Measurements from ENCODE around the gene PPAN.
A peak's percentile ranks its signal among the peaks of the same experiment; 100 is the strongest.

The PPAN gene

DNA sequence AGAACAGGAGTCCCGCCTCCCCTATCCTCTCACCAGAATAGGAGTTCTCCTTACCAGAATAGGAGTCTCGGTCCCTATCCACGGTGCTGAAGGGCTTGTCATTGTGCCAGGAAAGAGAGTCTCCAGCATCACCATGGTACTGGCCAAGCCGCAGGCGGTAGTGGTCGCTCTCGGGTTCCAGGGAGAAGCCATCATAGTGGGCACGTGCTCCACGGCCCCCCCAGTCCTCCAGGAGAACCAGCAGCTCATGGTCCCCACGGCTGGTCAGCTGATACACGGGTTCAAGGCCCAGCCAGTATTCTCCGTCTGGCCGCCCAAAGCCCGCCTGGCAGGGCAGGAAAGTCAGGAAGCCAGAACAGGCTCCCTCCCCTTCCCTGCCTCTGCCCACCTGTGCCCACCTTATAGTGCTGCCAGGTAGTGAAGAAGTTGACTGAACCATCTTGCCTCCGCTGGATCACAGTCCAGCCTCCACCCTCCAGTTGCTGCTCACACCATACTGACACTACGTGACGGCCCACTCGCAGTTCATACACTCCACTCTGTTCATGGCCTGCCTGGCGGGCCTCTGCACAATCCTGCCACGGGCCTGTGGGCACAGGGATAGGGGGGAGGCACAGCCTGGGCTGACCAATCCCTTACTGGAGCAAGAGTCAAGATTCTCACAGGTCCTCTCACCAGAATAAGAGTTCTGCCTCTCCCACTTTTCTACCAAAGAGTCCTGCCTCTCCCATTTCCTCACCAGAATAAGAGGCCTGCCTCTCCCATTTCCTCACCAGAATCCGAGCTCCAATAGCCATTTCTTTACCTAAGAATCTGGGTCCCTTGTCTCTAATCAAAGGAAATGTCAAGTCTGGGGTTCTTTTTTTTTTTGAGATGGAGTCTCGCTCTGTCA, 12.6 kb upstream of the PPAN start:
- no peak for DNase-seq

DNA sequence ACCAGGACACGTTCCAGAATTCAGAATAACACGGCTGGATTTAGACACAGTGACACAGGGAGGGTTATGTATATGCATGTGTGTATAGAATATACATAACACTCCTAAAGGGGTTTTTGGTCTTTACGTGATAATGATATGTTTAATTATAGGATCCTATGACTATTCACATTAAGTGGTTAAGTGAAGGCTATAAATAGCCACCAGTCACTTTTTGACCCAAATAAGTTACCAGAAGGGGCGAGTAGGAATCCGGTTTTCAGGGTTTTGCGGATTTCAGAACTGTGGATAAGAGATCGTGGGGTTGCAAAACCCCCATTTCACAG, 10.6 kb upstream of the PPAN start:
- no peak for DNase-seq

DNA sequence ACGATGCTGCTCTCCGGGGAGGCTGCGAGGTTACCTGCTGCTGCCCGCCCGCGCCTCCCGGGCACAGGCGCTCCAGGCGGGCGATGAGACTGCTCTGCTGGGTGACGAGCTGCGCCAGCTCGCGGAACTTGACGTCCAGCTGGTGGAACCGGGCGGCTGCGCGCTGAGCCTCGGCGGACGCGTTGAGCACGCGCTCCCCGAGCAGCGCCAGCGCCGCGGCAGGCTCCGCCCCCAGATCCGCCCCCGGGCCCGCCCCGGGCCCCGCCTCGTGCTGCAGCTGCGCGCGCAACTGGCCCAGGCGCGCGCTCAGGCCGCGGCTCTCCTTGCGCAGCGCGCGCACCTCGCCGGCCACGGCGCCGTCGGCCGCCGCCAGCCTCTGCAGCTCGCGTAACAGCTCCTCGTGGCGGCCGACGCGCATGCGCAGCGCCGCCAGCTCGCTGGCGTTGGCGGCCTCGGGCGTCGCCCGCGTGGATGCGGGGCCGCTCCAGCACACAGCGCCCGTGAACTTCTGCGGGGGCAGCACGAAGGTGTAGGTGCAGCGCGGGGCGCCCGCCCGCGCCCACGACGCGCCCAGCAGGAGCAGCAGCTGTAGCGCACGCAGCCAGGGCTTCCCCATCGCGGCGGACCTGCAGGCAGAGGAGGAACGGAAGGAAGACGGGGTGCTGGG, 10.1 kb upstream of the PPAN start:
- peak; percentile 88 for DNase-seq

GRCh38 chr19:10096615-10096963, 9.6 kb upstream of the PPAN start:
- DNase-seq, result peak; percentile 12

DNA sequence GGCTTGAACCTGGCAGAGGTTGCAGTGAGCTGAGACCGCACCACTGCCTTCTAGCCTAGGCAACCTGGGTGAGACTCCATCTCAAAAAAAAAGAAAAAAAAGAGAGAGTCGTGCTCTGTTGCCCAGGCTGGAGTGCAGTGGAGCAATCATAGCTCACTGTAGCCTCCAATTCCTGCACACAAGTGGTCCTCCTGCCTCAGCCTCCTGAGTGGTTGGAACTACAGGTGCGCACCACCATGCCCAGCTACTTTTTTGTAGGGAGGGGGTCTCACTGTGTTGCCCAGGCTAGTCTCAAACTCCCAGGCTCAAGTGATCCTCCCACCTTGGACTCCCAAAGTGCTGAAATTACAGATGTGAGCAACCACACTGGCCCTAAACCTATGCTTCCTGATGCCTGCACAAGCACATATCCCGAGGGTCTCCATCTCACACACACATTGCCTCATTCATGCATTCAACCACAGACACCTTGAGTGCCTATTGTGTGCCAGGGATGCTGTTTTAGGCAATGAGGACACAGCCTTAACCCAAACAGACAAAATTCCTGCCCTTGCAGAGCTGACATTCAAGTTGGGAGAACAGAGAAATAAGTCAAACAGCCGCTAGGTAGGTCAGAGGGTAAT, 5.9 kb upstream of the PPAN start:
- no peak for DNase-seq

DNA sequence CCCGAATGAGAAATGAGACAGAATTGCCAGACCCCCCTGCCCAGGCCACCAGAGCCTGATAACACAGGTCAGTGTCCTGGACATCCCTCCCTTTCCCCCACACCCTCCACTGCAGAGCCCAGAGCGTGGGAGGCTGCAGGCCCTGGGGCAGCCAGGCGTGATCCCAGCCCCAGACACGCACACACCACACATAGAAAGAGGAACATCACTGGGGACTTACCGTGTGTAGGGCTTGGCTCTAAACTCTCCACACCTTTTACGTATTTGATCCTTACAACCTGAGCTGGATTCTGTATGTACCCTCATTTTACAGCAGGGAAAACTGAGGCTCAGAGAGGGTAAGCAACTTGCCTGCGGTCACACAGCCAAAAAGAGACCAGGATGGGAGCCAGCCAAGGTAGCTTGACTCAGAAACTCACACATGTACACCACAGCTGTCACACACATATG, 3.4 kb upstream of the PPAN start:
- no peak for DNase-seq

DNA sequence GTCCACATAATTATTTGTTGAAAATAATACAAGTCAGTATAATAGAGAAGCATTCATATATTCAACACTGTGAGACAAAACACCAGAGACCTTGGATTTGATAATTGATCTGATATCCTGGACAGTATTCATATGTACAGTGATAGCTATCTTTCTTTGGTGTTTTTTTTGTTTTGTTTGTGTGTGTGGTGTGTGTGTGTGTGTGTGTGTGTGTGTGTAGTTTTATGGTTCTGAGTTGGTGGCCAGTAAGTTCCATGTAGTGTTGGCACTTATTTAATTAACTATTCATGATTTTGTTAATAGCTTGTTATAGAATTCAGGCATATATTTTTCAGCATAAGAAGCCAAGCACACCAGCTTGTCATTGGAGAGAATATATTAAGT, 2.0 kb upstream of the PPAN start:
- DNase-seq, result no peak

- no peak for DNase-seq
These were observed 1.3 kb upstream of the PPAN start for GRCh38 chr19:10104665-10105508.

DNA sequence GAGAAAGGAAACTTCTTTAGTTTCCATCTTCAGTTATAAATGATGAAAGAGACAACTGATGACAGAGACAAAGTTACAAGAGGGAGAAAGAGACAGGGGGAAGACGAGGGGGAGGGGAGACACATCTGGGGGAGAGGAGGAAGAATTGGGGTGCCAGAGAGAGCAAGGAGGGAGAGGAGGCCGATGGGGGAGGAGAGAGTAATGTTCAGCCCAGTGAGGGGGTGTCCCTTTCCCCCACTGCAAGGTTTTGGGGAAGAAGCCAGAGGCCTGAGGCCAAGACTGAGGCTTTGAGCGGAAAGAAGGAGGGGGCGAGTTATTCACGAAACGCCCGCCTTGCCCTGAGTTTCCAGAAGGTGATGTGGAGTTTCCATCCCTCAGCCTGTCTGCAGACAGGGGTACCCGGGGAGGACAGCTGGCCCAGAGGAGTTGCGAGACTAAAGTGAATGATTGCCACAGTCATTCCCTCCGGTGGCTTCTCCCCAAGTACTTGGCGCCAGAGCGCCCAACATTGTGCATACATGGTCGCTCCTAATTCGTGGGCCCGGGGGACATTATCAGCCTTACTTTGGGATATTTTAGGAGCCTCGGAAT, 558 bp upstream of the PPAN start:
- DNase-seq, result no peak

DNA sequence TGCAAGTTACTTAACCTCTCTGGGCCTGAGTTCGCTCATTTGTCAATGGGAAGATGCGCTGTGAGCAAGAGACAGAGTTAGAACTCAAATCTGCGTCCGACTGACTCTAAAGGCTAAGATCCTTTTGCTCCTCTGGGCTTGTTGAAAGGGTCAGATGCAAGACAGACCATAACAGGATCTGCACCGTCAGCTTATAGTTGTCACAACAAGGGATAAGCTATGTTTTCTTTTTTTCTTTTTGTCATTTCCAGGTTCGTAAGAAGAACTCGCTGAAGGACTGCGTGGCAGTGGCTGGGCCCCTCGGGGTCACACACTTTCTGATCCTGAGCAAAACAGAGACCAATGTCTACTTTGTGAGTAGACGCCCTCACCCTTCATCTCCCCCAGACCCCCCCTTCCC, 1.1 kb downstream of the PPAN start:
- DNase-seq, result no peak

- DNase-seq, result no peak
These were observed 1.7 kb downstream of the PPAN start for GRCh38 chr19:10107817-10108367.

- no peak for DNase-seq
These were observed 3.4 kb downstream of the PPAN start for GRCh38 chr19:10109528-10109927.

GRCh38 chr19:10110076-10110971, 4.2 kb downstream of the PPAN start:
- DNase-seq, result no peak

DNA sequence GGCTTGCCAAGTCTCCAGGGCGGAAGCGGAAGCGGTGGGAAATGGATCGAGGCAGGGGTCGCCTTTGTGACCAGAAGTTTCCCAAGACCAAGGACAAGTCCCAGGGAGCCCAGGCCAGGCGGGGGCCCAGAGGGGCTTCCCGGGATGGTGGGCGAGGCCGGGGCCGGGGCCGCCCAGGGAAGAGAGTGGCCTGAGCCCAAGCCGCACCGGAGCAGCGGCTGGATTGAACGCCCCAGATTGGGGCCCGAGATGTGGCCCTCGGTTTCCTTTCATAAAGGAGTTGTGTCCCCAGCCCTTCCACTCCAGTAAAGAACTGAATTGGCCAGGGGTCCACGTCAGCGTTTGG, 4.8 kb downstream of the PPAN start:
- no peak for DNase-seq

- no peak for DNase-seq
These were observed 5.2 kb downstream of the PPAN start, which contains the start of gene P2RY11 for GRCh38 chr19:10111405-10111811. P2RY11 (plus strand) TSS chr19:10111693; CDS start chr19:10111722, 29 bp downstream.

DNA sequence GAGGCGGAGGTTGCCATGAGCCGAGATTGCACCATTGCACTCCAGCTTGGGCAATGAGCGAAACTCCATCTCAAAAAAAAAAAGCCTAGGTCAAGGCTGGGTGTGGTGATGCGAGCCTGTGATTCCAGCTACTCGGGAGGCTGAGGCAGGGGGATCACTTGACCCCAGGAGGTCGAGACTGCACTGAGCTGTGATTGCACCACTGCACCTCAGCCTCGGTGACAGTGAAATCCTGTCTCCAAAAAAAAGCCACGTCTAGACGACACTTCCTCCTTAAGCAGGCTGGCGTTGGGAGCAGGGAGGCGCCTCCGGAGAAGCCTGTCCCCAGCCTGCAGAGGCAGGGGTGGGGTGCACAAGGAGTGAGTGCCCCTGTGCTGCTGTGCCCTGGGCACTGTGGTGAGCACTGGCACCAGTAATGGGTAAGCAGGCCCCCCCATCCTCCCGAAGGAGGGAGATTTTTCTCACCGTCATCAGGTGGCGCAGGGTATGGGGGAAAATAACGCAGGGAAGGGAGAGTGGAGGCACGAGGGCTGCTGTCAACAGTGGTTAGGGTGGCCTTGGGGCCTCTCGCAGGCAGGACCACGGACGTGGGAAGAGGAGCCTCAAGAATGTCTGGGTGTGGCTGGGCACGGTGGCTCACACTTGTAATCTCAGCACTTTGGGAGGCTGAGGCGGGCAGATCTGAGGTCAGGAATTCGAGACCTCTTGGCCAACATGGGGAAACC, 6.0 kb downstream of the PPAN start:
- no peak for DNase-seq

DNA sequence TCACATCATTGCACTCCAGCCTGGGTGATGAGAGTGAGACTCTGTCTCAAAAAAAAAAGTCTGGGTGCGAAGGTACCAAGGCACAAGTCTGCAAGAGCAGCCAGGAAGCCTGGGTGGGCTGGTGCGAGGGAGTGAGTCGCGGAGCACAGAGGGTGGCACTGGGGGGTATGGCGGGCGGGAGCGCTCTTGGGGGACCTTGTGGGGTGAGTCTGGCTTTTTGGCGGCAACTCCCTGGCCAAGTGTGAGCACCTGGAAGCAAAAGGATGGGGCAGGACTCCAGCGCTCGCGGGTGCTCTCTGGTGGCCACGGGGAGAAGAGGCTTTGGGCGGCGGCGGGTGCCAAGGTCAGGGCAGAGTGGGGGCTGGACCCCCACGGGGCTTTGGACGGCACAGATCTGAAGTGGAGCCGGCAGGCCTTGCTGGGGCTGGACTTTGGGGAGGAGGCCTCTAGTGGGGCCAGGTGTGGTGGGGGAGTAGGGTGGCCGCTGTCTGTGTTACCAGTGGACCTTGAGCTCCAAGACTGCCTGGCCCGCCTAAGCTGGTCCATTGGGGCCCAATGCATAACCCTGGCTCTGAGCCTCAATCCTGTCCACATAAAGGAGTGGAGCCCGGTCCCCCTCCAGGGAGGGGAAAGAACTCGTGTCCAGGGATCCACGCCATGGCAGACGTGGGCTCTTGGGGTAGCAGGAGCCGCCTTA, 6.9 kb downstream of the PPAN start:
- peak; percentile 11 for DNase-seq

GRCh38 chr19:10113592-10113963, 7.4 kb downstream of the PPAN start:
- DNase-seq, result no peak

DNA sequence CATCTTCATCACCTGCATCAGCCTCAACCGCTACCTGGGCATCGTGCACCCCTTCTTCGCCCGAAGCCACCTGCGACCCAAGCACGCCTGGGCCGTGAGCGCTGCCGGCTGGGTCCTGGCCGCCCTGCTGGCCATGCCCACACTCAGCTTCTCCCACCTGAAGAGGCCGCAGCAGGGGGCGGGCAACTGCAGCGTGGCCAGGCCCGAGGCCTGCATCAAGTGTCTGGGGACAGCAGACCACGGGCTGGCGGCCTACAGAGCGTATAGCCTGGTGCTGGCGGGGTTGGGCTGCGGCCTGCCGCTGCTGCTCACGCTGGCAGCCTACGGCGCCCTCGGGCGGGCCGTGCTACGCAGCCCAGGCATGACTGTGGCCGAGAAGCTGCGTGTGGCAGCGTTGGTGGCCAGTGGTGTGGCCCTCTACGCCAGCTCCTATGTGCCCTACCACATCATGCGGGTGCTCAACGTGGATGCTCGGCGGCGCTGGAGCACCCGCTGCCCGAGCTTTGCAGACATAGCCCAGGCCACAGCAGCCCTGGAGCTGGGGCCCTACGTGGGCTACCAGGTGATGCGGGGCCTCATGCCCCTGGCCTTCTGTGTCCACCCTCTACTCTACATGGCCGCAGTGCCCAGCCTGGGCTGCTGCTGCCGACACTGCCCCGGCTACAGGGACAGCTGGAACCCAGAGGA, 7.9 kb downstream of the PPAN start:
- DNase-seq, result no peak

Data from NCI-H1092 (cell line).